IMR-90 (cell line): ENCODE measurements around the gene COL15A1. TPM values are rescaled to one million over a fixed set of nuclear protein-coding genes. Genes with fewer than 3 reads are reported as not detected.

ENCODE experiments used
- ATAC-seq: fragments of 200-7000 bp; cut with Tn5 transposase; 2 replicates; pipeline ENCODE4 v1.9.1; 2020; ENCODE audit warnings: low read depth, mild to moderate bottlenecking, moderate library complexity
- BruUV-seq: library from RNA; stranded (reverse); fragments of 400-500 nt; replicated peaks from 2 replicates; lab custom pipeline; 2021; lab: Mats Ljungman, UMichigan
- CTCF ChIA-PET: fragments of 300-600 bp; formaldehyde crosslinking; extraction: SDS; loops from one replicate; lab custom pipeline; 2021; ENCODE audit warnings: antibody characterized with exemption; lab: Yijun Ruan, JAX
- POLR2A ChIA-PET: fragments of 300-600 bp; sonication (Branson Sonifier 250); formaldehyde crosslinking; loops from one replicate; lab custom pipeline; 2022; ENCODE audit warnings: antibody characterized with exemption; ENCODE audit not compliant: unreplicated experiment; lab: Charles Lee
- DNase-seq: peaks from one replicate; pipeline ENCODE4 v3.0.0; 2013
- H2AFZ ChIP-seq: replicated peaks from 2 replicates; pipeline ENCODE3; 2013; ENCODE audit warnings: low read length, mild to moderate bottlenecking; ENCODE audit not compliant: poor library complexity
- H2AK5ac ChIP-seq: 2 replicates; pipeline ENCODE4 v1.6.1; 2013; ENCODE audit warnings: low read depth, low read length, inconsistent platforms
- H2AK9ac ChIP-seq: replicated peaks from 2 replicates; pipeline ENCODE3; 2013; ENCODE audit warnings: mild to moderate bottlenecking, low read depth, low read length, moderate library complexity; ENCODE audit not compliant: poor library complexity
- H2BK120ac ChIP-seq: 2 replicates; pipeline ENCODE4 v1.6.1; 2013; ENCODE audit warnings: low read depth, low read length, inconsistent platforms
- H2BK15ac ChIP-seq: 3 replicates; pipeline ENCODE4 v1.6.1; 2013; ENCODE audit warnings: low read depth, low read length, inconsistent platforms
- H2BK20ac ChIP-seq: 2 replicates; pipeline ENCODE4 v1.6.1; 2013; ENCODE audit warnings: low read depth, mild to moderate bottlenecking, inconsistent platforms, low read length, moderate library complexity
- H2BK5ac ChIP-seq: 2 replicates; pipeline ENCODE4 v1.6.1; 2013; ENCODE audit warnings: mild to moderate bottlenecking, low read depth, low read length, inconsistent platforms; ENCODE audit not compliant: poor library complexity, severe bottlenecking
- H3K14ac ChIP-seq: replicated peaks from 2 replicates; pipeline ENCODE4 v1.6.1; 2013; ENCODE audit warnings: low read depth, low read length, inconsistent platforms
- H3K18ac ChIP-seq: 2 replicates; pipeline ENCODE4 v1.6.1; 2013; ENCODE audit warnings: low read depth, low read length, control low read depth
- H3K23ac ChIP-seq: 2 replicates; pipeline ENCODE4 v1.6.1; 2013; ENCODE audit warnings: low read depth, low read length, inconsistent platforms
- H3K27ac ChIP-seq: 2 replicates; pipeline ENCODE4 v1.5.1; 2013; ENCODE audit warnings: mild to moderate bottlenecking, control low read depth, low read length; ENCODE audit not compliant: insufficient read depth
- H3K27me3 ChIP-seq: 2 replicates; pipeline ENCODE4 v1.6.1; 2013; ENCODE audit warnings: low read length; ENCODE audit not compliant: control insufficient read depth, insufficient read depth
- H3K36me3 ChIP-seq: 2 replicates; pipeline ENCODE4 v1.6.1; 2013; ENCODE audit warnings: low read length, mixed read lengths; ENCODE audit not compliant: control insufficient read depth, insufficient read depth
- H3K4ac ChIP-seq: 2 replicates; pipeline ENCODE4 v1.6.1; 2013; ENCODE audit warnings: low read depth, low read length, inconsistent platforms
- H3K4me1 ChIP-seq: 2 replicates; pipeline ENCODE4 v1.6.1; 2013; ENCODE audit warnings: low read length, mixed read lengths; ENCODE audit not compliant: control insufficient read depth, insufficient read depth
- H3K4me2 ChIP-seq: 2 replicates; pipeline ENCODE4 v1.6.1; 2013; ENCODE audit warnings: low read depth, mild to moderate bottlenecking, control low read depth, low read length, moderate library complexity
- H3K4me3 ChIP-seq: 2 replicates; pipeline ENCODE4 v1.5.1; 2013; ENCODE audit warnings: low read depth, mild to moderate bottlenecking, control low read depth, low read length, moderate library complexity; ENCODE audit not compliant: insufficient read depth
- H3K56ac ChIP-seq: 2 replicates; pipeline ENCODE4 v1.6.1; 2013; ENCODE audit warnings: low read length, inconsistent platforms; ENCODE audit not compliant: insufficient read depth; ENCODE audit errors: extremely low read depth
- H3K79me1 ChIP-seq, 2 experiments: 2 replicates each; pipeline ENCODE4 v1.6.1; 2013; ENCODE audit warnings: low read length in 2 of 2, inconsistent platforms in 1 of 2, low read depth in 1 of 2
- H3K9ac ChIP-seq: 2 replicates; pipeline ENCODE4 v1.6.1; 2013; ENCODE audit warnings: low read depth, low read length, control low read depth
- H3K9me1 ChIP-seq: 2 replicates; pipeline ENCODE4 v1.6.1; 2013; ENCODE audit warnings: low read length, inconsistent platforms; ENCODE audit not compliant: insufficient read depth
- H3K9me3 ChIP-seq: 2 replicates; pipeline ENCODE4 v1.6.1; 2013; ENCODE audit warnings: low read length; ENCODE audit not compliant: control insufficient read depth, insufficient read depth
- H4K20me1 ChIP-seq: 2 replicates; pipeline ENCODE4 v1.6.1; 2013; ENCODE audit warnings: low read length, inconsistent platforms; ENCODE audit not compliant: insufficient read depth
- H4K5ac ChIP-seq: 2 replicates; pipeline ENCODE4 v1.6.1; 2013; ENCODE audit warnings: mild to moderate bottlenecking, low read depth, low read length, control low read depth
- H4K8ac ChIP-seq, 2 experiments: 2 replicates each; pipeline ENCODE4 v1.6.1; 2013; ENCODE audit warnings: low read depth in 2 of 2, low read length in 2 of 2, control low read depth in 1 of 2, inconsistent platforms in 1 of 2
- H4K91ac ChIP-seq: 2 replicates; pipeline ENCODE4 v1.6.1; 2013; ENCODE audit warnings: low read depth, low read length, inconsistent platforms; ENCODE audit not compliant: insufficient read depth
- BHLHE40 ChIP-seq: fragments of 150-350 bp; IDR thresholded peaks from 2 replicates; pipeline ENCODE4 v1.6.1; 2016; ENCODE audit warnings: mild to moderate bottlenecking, low read depth, low read length
- CEBPB ChIP-seq: IDR thresholded peaks from 2 replicates; pipeline ENCODE4 v1.6.1; 2012; ENCODE audit warnings: low read depth, low read length, improper control_type of control experiment
- FOS ChIP-seq: fragments of 150-350 bp; IDR thresholded peaks from 2 replicates; pipeline ENCODE4 v1.6.1; 2016; ENCODE audit warnings: low read depth, low read length
- MXI1 ChIP-seq: IDR thresholded peaks from 2 replicates; pipeline ENCODE4 v1.6.1; 2012; ENCODE audit warnings: low read depth, mild to moderate bottlenecking, low read length, moderate library complexity, borderline replicate concordance
- NFE2L2 ChIP-seq: fragments of 150-350 bp; IDR thresholded peaks from 2 replicates; pipeline ENCODE4 v1.6.1; 2016; ENCODE audit warnings: low read depth, mild to moderate bottlenecking, low read length
- WGBS, 2 experiments: methylation state at CpG; one replicate each; pipeline versions ENCODE4 v1.1.5 to v1.1.7; 2013; ENCODE audit warnings: missing lambda C conversion rate in 2 of 2; ENCODE audit not compliant: insufficient read length in 1 of 2; ENCODE audit errors: extremely low coverage in 2 of 2; 5-methylcytosine and 5-hydroxymethylcytosine counted together
- dilution Hi-C: fragments of 300-500 bp; cut with HindIII; formaldehyde crosslinking; loops from one replicate; pipeline ENCODE4 v1.14.3; 2018; ENCODE audit warnings: low sequenced_read_pairs; ENCODE audit not compliant: unreplicated experiment
- in situ Hi-C: fragments of 300-500 bp; cut with MboI; formaldehyde crosslinking; loops from 3 replicates; pipeline ENCODE4 v1.14.3; 2019; ENCODE audit warnings: low sequenced_read_pairs, inconsistent platforms, mixed read lengths
- intact Hi-C: fragments of 100-400 bp; cut with micrococcal nuclease; formaldehyde crosslinking; loops from 2 replicates; pipeline ENCODE4 v1.10.0; 2022
- polyA plus RNA-seq, 3 experiments: library from polyadenylated mRNA; depleted of rRNA; stranded (reverse); fragments of >200 nt; gene quantifications; 2 replicates each; pipeline ENCODE4 v1.2.3, GENCODE V29; 2012; ENCODE audit warnings: low replicate concordance in 1 of 3
- total RNA-seq: library from RNA; depleted of rRNA; stranded (reverse); fragments of >200 nt; gene quantifications from 2 replicates; pipeline ENCODE4 v1.2.3, GENCODE V29; 2012

COL15A1 gene
- total and polyA plus RNA-seq, 2 of the 4 experiments (the other 2 are of a cell fraction), result 2.2 to 3.7 TPM

GRCh38 chr9:99041618-99042017 lies 97.9 kb downstream of the COL15A1 start:
- peaks cover 24% of the 10 kb centered on the region for H3K9me1 ChIP-seq
- ChIA-PET POLR2A (no interaction called here), CTCF (no interaction called here)
- H2BK15ac ChIP-seq, result peak overlapping the region; percentile 56; the same call in 2 of the 3 replicates
- no peak for DNase-seq
- H3K4me3 ChIP-seq, result no peak overlapping the region
- H2AK9ac ChIP-seq, result no peak overlapping the region
- peak overlapping the region; percentile 77 for H2BK20ac ChIP-seq
- H3K56ac ChIP-seq, result no peak overlapping the region
- no peaks in the 10 kb centered on the region for H3K27me3 ChIP-seq
- dilution Hi-C loops (no loop called here), intact Hi-C loops (loop anchor here (1.0 kb wide), 1 partner anchor 21 kb away; no protein-coding TSS in a partner anchor), in situ Hi-C loops (no loop called here)
- TF ChIP-seq NFE2L2 (no peak), BHLHE40 (no peak), MXI1 (no peak), CEBPB (no peak), FOS (no peak)
- peak overlapping the region; percentile 88 for H4K5ac ChIP-seq
- H3K18ac ChIP-seq, result peak overlapping the region; percentile 72
- ATAC-seq, result peak; percentile 2
- peak overlapping the region; percentile 13; the same call in 1 of the 2 replicates for H3K23ac ChIP-seq
- H4K91ac ChIP-seq, result peak overlapping the region; percentile 82
- H3K4ac ChIP-seq, result peak overlapping the region; percentile 84
- 0 out of 2 replicates have a peak, but pooled peaks cover 3% of the 10 kb centered on the region for H4K20me1 ChIP-seq
- H3K4me1 ChIP-seq, result peaks cover 26% of the 10 kb centered on the region
- peak overlapping the region; percentile 93 for H2BK120ac ChIP-seq
- H3K4me2 ChIP-seq, result no peak overlapping the region
- peak overlapping the region; percentile 89 for H3K14ac ChIP-seq
- WGBS, 2 experiments, result no CpG with 5 or more reads among the region's 4 CpGs
- H3K79me1 ChIP-seq, result peaks cover 0 to 10% of the 10 kb centered on the region in 2 experiments; a peak in 1 of 4 replicates
- peak overlapping the region in 1 of 2 experiments; percentile 38; a peak in 2 of 4 replicates for H4K8ac ChIP-seq
- H2AK5ac ChIP-seq, result peak overlapping the region; percentile 23; the same call in 1 of the 2 replicates
- H3K27ac ChIP-seq, result peak overlapping the region; percentile 93
- no TSS peak for BruUV-seq
- peaks cover 35% of the 10 kb centered on the region; the same call in 1 of the 2 replicates for H3K36me3 ChIP-seq
- peak overlapping the region; percentile 76 for H2BK5ac ChIP-seq
- H3K9ac ChIP-seq, result peak overlapping the region; percentile 23
- no peak overlapping the region for H2AFZ ChIP-seq
- peaks cover 17% of the 10 kb centered on the region for H3K9me3 ChIP-seq
